Gastroesophageal sphincter (tissue), 3 donors: ENCODE measurements around the gene BHLHE41.

Experiments used
- CTCF ChIP-seq, 4 experiments: fragments of 200-600 bp in 2 of 4; fragments of 450-650 bp in 2 of 4; sonication (generic) in 1 of 4; IDR thresholded peaks; one replicate each; pipeline ENCODE4 v1.5.1; 2017 to 2019; ENCODE audit warnings: antibody characterized with exemption in 4 of 4, mild to moderate bottlenecking in 2 of 4, moderate library complexity in 2 of 4
- EP300 ChIP-seq: sonication (generic); formaldehyde crosslinking; IDR thresholded peaks from one replicate; pipeline ENCODE4 v1.6.1; 2017; ENCODE audit warnings: antibody characterized with exemption, mild to moderate bottlenecking
- POLR2A ChIP-seq, 2 donors: fragments of 450-650 bp; IDR thresholded peaks; one replicate each; pipeline ENCODE4 v1.6.1; 2017; ENCODE audit warnings: antibody characterized with exemption in 2 of 2, mild to moderate bottlenecking in 2 of 2, moderate library complexity in 1 of 2
- POLR2AphosphoS5 ChIP-seq: sonication (generic); formaldehyde crosslinking; IDR thresholded peaks from one replicate; pipeline ENCODE4 v1.6.1; 2017; ENCODE audit warnings: antibody characterized with exemption

- TF ChIP-seq POLR2A (IDR thresholded peaks at IDR 0.05) (no peak), EP300 (no peak), POLR2AphosphoS5 (no peak), CTCF (IDR thresholded peaks at IDR 0.05) (no peak)
These were observed 48.2 kb upstream of the BHLHE41 start for GRCh38 chr12:26172946-26173552.
